PC-3 (cell line): ENCODE measurements around the gene DTWD2.
"Not testable (repeated sequence)": the region's sequence is repeated elsewhere in the genome, so short reads cannot be mapped to it uniquely, and the experiment has no call there.

Experiments
- CTCF ChIP-seq: fragments of 300-600 bp; sonication (generic); conservative IDR thresholded peaks from 2 replicates; pipeline ENCODE4 v1.5.1; 2017; ENCODE audit warnings: antibody characterized with exemption, low read depth, mild to moderate bottlenecking, low read length
- EZH2 ChIP-seq: fragments of 300-600 bp; sonication (generic); IDR thresholded peaks from one replicate; pipeline ENCODE4 v1.6.1; 2017; ENCODE audit warnings: antibody characterized with exemption, mild to moderate bottlenecking, low read length; ENCODE audit not compliant: unreplicated experiment

- not testable (repeated sequence) for TF ChIP-seq CTCF, EZH2
Observed at GRCh38 chr5:118849507-118849906, 138.8 kb downstream of the DTWD2 start.
